Measurements from ENCODE around the gene CBARP. TPM values are rescaled to one million over a fixed set of nuclear protein-coding genes. Genes with fewer than 3 reads are reported as not detected.

CBARP gene
- total and polyA plus RNA-seq, 9 of the 15 experiments (the other 6 are each of a cell fraction or from before 2014, with no cell fraction given): 0.03 to 8.9 (median 1.2) TPM; not detected in 1

- TF ChIP-seq ZNF277 (CRISPR knock-in tag; IDR thresholded peaks at IDR 0.05; ENCODE audit: borderline replicate concordance): no peak
- no peak for TF ChIP-seq LEF1 (IDR thresholded peaks at IDR 0.05)
- no peak for TF ChIP-seq ARHGAP35 (IDR thresholded peaks at IDR 0.05; ENCODE audit: partially characterized antibody)
- no peak for TF ChIP-seq PRPF4 (IDR thresholded peaks at IDR 0.05; ENCODE audit: insufficient read depth, low read depth, low read length, poor library complexity, severe bottlenecking)
- peak; percentile 27 for TF ChIP-seq KDM5B (IDR thresholded peaks at IDR 0.05; ENCODE audit: insufficient replicate concordance, low read depth, low read length)
- TF ChIP-seq ZNF551 (CRISPR knock-in tag; IDR thresholded peaks at IDR 0.05): no peak
- peak; percentile 75; the same call in 1 of the 2 replicates for TF ChIP-seq ZKSCAN1 (IDR thresholded peaks at IDR 0.05; ENCODE audit: low read depth, low read length)
- no peak for TF ChIP-seq ZBTB17 (CRISPR knock-in tag; IDR thresholded peaks at IDR 0.05)
Observed at GRCh38 chr19:1284979-1285736, 47.4 kb upstream of the CBARP start (continued).

Data from K562 (cell line).